GM19238 (cell line): ENCODE results near the gene PLXNA1.

Experiments used
- DNase-seq: peaks from one replicate; pipeline ENCODE4 v3.0.0; 2011; ENCODE audit warnings: low spot score; ENCODE audit not compliant: insufficient read length

The PLXNA1 gene

GRCh38 chr3:126967386-126967785, 15.5 kb upstream of the PLXNA1 start:
- no peak for DNase-seq

- no peak for DNase-seq
Measured at GRCh38 chr3:126968391-126969390, 14.2 kb upstream of the PLXNA1 start.

- DNase-seq: no peak
Measured at GRCh38 chr3:126969586-126969985, 13.3 kb upstream of the PLXNA1 start.

- no peak for DNase-seq
Measured at GRCh38 chr3:126970101-126970500, 12.8 kb upstream of the PLXNA1 start.

- DNase-seq: no peak
Measured at GRCh38 chr3:126970921-126971320, 12.0 kb upstream of the PLXNA1 start.

GRCh38 chr3:126971891-126972351, 11.0 kb upstream of the PLXNA1 start:
- DNase-seq: no peak

GRCh38 chr3:126972866-126973265, 10.0 kb upstream of the PLXNA1 start:
- no peak for DNase-seq

- no peak for DNase-seq
Measured at GRCh38 chr3:126973814-126974213, 9.1 kb upstream of the PLXNA1 start.

- no peak for DNase-seq
Measured at GRCh38 chr3:126974756-126975155, 8.2 kb upstream of the PLXNA1 start.

GRCh38 chr3:126976906-126977305, 6.0 kb upstream of the PLXNA1 start:
- DNase-seq: no peak

GRCh38 chr3:126977821-126978220, 5.1 kb upstream of the PLXNA1 start:
- DNase-seq: no peak

GRCh38 chr3:126978291-126978690, 4.6 kb upstream of the PLXNA1 start:
- DNase-seq: no peak

GRCh38 chr3:126979046-126979628, 3.8 kb upstream of the PLXNA1 start:
- no peak for DNase-seq

GRCh38 chr3:126980266-126980811, 2.6 kb upstream of the PLXNA1 start:
- DNase-seq: no peak

- DNase-seq: peak; percentile 66
Measured at GRCh38 chr3:126982126-126982470, 817 bp upstream of the PLXNA1 start.

- peak; percentile 33 for DNase-seq
Measured at GRCh38 chr3:126983276-126983652, 349 bp downstream of the PLXNA1 start.

GRCh38 chr3:126983653-126984390, 907 bp downstream of the PLXNA1 start:
- peak; percentile 23 for DNase-seq

GRCh38 chr3:126984391-126985131, 1.6 kb downstream of the PLXNA1 start:
- no peak for DNase-seq

GRCh38 chr3:126985132-126985985, 2.4 kb downstream of the PLXNA1 start:
- no peak for DNase-seq

GRCh38 chr3:126986001-126986400, 3.1 kb downstream of the PLXNA1 start:
- no peak for DNase-seq
